ENCODE measurements around the gene PCLAF. TPM values are rescaled to one million over a fixed set of nuclear protein-coding genes. Genes with fewer than 3 reads are reported as not detected.

PCLAF gene
- total and polyA plus RNA-seq, 2 of the 13 experiments (the other 11 are each of a cell fraction or from before 2014, with no cell fraction given), result 98.6 to 98.9 TPM

GRCh38 chr15:64333986-64334929 is 47.0 kb downstream of the PCLAF start:
- H3K9me3 ChIP-seq (ENCODE audit: low read length), result no peaks in the 10 kb centered on the region
- H3K4me1 ChIP-seq (ENCODE audit: insufficient read depth, low read length), result no peaks in the 10 kb centered on the region
- ChIA-PET POLR2A (no interaction called here), CTCF (ENCODE audit: low intra/inter-chr PET ratio, low total read pairs) (no interaction called here)
- WGBS (ENCODE audit: low lambda C conversion rate), result 88% methylated on average over 9 of the region's 9 CpGs
- in situ Hi-C loops (cut with HindIII; ENCODE audit: extremely low pct_ligation_motif_present, low pct_unique_long_range_greater_than_20kb) (no loop called here), intact Hi-C loops (cut with micrococcal nuclease; ENCODE audit: unreplicated experiment) (no loop called here)
- no peak for FAIRE-seq
- H2AFZ ChIP-seq (ENCODE audit: low read length), result no peak overlapping the region
- H3K36me3 ChIP-seq (replicated peaks in 1 of 2; ENCODE audit: control insufficient read depth in 1 of 2, insufficient read depth in 2 of 2, low read length in 2 of 2), result peaks cover 0 to 4% of the 10 kb centered on the region in 2 experiments; a peak in 1 of 5 replicates
- H3K79me2 ChIP-seq (ENCODE audit: insufficient read depth, low read length), result peaks cover 8% of the 10 kb centered on the region
- H4K20me1 ChIP-seq (ENCODE audit: insufficient read depth, low read length), result no peaks in the 10 kb centered on the region
- no TSS peak for BruUV-seq (replicated peaks)
- no peaks in the 10 kb centered on the region for H3K27me3 ChIP-seq (ENCODE audit: control insufficient read depth in 1 of 2, insufficient read depth in 2 of 2, low read length in 2 of 2)
- TF ChIP-seq ZNF546 (CRISPR knock-in tag; conservative IDR thresholded peaks at IDR 0.05) (no peak), ELF4 (CRISPR knock-in tag; IDR thresholded peaks at IDR 0.05; ENCODE audit: borderline replicate concordance) (no peak), LRRFIP1 (CRISPR knock-in tag; conservative IDR thresholded peaks at IDR 0.05) (no peak), NFYC (CRISPR knock-in tag; IDR thresholded peaks at IDR 0.05) (no peak), ZNF446 (CRISPR knock-in tag; IDR thresholded peaks at IDR 0.05) (no peak), ZC3H4 (CRISPR knock-in tag; IDR thresholded peaks at IDR 0.05; ENCODE audit: borderline replicate concordance) (no peak), HNF4G (IDR thresholded peaks at IDR 0.05; ENCODE audit: borderline replicate concordance, low read depth, low read length) (no peak), HNF4G (CRISPR knock-in tag; IDR thresholded peaks at IDR 0.05; ENCODE audit: borderline replicate concordance, low read depth) (no peak), ZFP37 (CRISPR knock-in tag; IDR thresholded peaks at IDR 0.05; ENCODE audit: borderline replicate concordance) (no peak), EEA1 (CRISPR knock-in tag; IDR thresholded peaks at IDR 0.05; ENCODE audit: borderline replicate concordance) (no peak), MIER2 (CRISPR knock-in tag; IDR thresholded peaks at IDR 0.05) (no peak), ZNF496 (CRISPR knock-in tag; IDR thresholded peaks at IDR 0.05; ENCODE audit: insufficient replicate concordance) (no peak)
- TF ChIP-seq, protein P1, sequence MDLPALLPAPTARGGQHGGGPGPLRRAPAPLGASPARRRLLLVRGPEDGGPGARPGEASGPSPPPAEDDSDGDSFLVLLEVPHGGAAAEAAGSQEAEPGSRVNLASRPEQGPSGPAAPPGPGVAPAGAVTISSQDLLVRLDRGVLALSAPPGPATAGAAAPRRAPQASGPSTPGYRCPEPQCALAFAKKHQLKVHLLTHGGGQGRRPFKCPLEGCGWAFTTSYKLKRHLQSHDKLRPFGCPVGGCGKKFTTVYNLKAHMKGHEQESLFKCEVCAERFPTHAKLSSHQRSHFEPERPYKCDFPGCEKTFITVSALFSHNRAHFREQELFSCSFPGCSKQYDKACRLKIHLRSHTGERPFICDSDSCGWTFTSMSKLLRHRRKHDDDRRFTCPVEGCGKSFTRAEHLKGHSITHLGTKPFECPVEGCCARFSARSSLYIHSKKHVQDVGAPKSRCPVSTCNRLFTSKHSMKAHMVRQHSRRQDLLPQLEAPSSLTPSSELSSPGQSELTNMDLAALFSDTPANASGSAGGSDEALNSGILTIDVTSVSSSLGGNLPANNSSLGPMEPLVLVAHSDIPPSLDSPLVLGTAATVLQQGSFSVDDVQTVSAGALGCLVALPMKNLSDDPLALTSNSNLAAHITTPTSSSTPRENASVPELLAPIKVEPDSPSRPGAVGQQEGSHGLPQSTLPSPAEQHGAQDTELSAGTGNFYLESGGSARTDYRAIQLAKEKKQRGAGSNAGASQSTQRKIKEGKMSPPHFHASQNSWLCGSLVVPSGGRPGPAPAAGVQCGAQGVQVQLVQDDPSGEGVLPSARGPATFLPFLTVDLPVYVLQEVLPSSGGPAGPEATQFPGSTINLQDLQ (CRISPR knock-in tag; IDR thresholded peaks at IDR 0.05), result no peak
- TF ChIP-seq, protein P2, sequence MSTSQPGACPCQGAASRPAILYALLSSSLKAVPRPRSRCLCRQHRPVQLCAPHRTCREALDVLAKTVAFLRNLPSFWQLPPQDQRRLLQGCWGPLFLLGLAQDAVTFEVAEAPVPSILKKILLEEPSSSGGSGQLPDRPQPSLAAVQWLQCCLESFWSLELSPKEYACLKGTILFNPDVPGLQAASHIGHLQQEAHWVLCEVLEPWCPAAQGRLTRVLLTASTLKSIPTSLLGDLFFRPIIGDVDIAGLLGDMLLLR (CRISPR knock-in tag; IDR thresholded peaks at IDR 0.05), result no peak
- no peak for DNase-seq (ENCODE audit: low spot score)
- no peak overlapping the region for H3K9ac ChIP-seq (ENCODE audit: insufficient read depth, low read depth, low read length)
- no peak overlapping the region for H3K27ac ChIP-seq (ENCODE audit: extremely low read length, insufficient read depth, low read length)
- ATAC-seq, result no peak
- H3K4me2 ChIP-seq (ENCODE audit: low read depth, low read length), result no peak overlapping the region
- H3K4me3 ChIP-seq (replicated peaks in 1 of 3; ENCODE audit: insufficient read depth in 1 of 3, low read depth in 2 of 3, low read length in 3 of 3), result no peak overlapping the region

All from HepG2 (cell line).